ENCODE data around the gene TMPO.
"Not testable (repeated sequence)": the region's sequence is repeated elsewhere in the genome, so short reads cannot be mapped to it uniquely, and the experiment has no call there.

Gene TMPO, protein sequence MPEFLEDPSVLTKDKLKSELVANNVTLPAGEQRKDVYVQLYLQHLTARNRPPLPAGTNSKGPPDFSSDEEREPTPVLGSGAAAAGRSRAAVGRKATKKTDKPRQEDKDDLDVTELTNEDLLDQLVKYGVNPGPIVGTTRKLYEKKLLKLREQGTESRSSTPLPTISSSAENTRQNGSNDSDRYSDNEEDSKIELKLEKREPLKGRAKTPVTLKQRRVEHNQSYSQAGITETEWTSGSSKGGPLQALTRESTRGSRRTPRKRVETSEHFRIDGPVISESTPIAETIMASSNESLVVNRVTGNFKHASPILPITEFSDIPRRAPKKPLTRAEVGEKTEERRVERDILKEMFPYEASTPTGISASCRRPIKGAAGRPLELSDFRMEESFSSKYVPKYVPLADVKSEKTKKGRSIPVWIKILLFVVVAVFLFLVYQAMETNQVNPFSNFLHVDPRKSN

DNA sequence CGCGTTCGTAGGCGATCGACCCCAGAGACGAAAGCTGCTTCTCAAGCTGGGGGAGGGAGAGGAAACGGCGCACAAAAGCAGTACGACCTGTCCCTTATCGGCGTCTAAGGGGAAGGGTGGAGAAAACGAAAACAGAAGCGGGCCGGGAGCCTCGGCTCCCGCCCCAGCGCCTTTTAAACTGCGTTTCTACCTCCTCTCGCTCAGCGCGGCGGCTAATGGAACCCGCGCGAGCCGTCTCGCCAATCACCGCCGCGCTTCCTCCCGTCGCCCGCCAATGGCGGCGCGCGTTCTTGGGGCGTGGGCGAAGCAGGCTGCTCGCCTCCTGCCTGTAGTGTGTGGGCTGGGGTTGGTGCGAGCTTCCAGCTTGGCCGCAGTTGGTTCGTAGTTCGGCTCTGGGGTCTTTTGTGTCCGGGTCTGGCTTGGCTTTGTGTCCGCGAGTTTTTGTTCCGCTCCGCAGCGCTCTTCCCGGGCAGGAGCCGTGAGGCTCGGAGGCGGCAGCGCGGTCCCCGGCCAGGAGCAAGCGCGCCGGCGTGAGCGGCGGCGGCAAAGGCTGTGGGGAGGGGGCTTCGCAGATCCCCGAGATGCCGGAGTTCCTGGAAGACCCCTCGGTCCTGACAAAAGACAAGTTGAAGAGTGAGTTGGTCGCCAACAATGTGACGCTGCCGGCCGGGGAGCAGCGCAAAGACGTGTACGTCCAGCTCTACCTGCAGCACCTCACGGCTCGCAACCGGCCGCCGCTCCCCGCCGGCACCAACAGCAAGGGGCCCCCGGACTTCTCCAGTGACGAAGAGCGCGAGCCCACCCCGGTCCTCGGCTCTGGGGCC, at the start of gene TMPO:
Gene TMPO (plus strand): TSS at position 304 of the 824 bp plus-strand sequence. CDS start 278 bp downstream, at position 582.
- DNase-seq, result peak; percentile 84

DNA sequence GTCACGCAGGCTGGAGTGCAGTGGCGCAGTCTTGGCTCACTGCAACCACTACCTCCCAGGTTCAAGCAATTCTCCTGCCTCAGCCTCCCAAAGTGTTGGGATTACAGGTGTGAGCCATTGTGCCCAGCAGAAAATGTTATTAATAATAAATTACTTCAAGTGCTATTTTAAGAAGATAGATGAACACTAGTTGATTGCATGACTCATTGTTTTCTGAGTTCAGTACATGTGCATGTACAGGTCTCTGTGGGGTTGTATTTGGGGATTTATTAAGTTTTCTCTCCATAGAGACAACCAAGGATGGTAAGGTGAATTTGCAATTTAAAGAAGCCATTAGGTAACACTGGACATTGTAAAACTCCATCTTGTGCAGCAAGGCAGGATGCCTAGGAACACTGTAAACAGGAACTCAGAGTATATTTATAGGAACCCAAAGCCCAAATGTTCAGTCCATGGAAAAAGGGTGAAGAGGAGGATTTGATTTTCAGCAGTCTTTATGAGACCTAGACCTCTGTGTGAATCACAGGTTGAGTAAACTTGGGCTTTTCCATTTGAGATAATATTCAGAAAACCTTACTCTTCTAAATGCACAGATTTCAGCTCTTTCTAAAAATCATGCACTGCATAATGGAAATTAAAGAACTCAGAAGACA, 49.3 kb upstream of the TMPO start:
- DNase-seq, result no peak

DNA sequence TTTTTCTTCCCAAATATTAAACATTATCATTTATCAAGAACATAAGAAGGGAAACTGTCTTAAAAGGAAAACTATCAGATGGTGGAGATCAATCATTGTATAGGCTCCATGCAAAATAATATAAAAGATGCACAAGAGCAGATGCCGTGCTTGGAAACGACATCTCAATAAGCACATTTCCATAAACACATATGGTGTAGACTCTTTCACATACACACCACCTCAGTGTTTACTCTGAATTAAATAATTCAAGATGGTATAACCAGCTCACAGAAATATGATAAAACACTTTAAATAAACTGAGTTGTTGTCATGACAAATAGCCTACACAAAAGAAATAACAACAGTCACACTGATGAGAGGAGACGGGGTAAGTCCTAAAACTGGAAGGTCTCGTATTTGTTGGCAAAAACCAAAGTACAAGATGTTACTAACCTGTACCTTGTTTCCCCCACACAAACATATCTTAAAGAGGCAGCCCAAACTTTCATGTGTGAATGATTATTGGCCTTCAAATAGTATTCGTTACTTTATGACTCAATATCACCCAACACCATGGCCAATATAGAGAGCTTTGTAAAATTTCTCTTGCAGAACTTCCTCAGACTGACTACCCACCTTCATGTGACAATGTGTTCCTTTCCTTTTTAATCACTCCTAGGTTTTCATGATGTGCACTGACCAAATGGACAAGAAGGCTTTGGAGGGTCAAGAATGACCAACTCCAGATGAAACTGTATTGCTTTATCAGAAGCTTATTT, 48.6 kb upstream of the TMPO start:
- DNase-seq, result no peak

DNA sequence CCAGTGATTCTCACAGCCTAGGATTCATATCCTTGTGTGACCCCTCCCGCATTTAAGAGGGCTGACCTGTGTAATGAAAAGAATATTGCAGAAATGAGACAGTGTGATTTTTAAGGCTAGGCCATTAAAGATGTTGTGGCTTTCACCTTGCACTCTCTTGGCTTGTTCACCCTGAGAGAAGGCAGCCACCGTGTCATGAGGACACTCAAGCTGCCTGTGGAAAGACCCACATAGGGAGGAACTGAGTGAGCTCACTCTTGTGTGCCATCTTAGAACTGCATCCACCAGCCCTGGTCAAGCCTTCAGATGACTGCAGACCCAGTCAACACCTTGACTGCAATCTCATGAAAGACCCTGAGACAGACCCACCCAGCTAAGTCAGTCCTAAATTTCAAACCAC, 46.3 kb upstream of the TMPO start:
- DNase-seq, result no peak

DNA sequence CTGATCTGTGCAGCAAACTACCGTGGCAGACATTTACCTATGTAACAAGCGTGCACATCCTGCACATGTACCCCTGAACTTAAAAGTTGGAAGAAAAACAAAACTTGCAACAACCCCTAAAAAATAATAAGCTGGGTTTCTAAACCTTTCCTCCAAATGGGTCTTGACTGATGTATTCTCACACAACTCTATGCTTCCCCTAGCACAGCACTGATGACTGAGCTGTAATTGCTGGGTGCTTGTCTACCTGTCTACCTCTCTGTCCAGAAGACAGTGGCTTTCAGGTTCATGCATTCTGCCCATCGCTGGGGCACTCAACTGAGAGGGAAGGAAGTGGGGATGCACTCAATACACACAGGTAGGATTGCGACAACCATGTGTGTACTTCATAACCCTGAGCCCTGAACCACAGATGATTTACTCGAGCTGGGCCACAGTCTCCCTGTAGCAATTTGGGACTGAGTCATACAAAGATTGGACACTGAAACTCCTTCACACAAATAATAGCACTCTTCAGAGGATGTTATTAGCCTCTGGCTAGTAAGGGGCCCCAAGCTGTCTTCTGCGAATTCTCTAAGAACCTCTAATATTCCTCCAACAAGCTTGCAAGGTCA, 44.8 kb upstream of the TMPO start:
- no peak for DNase-seq

DNA sequence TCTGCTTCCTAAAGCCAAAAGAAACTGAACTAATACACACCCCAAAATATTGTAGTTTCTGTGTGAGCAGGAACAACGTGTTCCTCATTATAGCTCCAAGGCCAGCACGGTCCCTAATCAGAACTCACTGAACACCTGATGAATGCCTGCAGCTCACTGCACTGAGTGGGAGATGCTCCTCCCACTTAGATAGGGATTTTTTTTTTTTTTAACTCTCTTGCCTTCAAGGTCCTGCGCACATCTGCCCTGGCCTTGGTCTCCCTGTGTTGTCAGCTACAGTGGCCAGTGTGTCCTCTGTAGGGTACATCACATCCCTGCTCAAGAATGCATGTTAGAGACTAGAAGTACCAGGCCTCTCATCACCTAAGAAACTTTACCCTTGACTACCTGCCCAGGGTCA, 44.3 kb upstream of the TMPO start:
- no peak for DNase-seq

DNA sequence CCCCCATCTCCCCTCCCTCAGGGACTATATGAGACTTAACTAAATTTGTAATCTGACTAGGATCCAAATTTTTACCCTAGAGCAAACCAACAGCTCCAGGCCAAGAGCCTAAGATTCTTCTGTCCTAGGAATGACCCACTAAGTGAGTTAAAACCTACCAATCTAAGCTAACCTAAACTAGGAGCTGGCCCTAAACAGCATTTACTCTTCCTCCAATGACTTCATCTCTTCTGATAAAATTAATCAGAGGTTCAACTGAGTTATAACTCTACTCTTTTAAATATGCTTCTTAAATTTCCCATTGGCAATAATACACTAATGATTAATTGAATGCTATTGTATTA, 39.9 kb upstream of the TMPO start:
- no peak for DNase-seq

DNA sequence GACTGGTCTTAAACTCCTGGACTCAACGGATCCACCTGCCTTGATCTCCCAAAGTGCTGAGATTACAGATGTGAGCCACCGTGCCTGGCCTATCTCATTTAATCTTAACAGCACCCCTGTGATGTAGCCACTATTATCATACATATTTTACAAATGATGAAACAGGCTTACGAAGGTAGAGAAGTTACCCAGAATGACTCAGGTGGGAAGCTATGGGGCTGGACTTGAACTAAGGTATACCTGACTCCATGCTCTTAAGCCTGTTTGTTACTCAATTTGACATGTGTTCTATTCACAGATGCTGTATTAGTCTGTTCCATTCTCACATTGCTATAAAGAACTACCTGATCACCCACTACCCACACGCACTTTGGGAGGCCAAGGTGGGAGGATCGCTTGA, 36.8 kb upstream of the TMPO start:
- no peak for DNase-seq

DNA sequence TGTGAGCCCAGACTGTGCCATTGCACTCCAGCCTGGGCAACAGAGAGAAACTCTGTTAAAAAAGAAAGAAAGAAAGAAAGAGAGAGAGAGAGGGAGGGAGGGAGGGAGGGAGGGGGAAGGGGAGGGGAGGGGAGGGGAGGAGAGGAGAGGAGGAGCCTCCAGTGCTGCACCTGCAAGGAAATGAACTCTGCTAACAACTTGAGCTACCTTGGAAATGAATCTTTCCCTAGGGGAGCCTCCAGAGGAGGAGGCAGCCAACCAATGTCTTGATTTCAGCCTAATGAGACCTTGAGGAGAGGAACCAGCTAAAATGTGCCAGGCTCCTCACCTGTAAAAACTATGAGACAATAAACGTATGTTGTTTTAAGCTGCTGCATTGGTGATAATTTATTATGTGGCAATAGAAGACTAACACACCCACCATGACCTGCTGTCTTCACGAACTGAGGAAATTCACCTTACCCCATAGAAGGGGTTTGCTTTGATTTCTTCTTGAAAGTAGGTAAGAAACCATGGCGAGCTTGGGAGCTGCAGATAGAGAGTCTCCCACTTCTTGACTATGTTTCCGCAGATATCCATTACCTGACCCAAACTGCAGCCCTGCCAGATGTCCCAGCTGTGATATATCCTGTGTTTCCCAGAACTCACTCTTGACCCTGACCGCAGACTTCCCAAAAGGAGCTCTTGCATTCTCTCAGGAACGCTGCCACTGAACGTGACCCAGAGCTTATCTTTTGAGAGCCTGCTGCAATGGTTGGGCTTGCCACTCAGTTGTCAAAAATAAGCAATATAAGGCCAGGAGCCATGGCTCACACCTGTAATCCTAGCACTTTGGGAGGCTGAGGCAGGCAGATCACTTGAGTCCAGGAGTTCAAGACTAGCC, 31.5 kb upstream of the TMPO start:
- DNase-seq, result no peak

DNA sequence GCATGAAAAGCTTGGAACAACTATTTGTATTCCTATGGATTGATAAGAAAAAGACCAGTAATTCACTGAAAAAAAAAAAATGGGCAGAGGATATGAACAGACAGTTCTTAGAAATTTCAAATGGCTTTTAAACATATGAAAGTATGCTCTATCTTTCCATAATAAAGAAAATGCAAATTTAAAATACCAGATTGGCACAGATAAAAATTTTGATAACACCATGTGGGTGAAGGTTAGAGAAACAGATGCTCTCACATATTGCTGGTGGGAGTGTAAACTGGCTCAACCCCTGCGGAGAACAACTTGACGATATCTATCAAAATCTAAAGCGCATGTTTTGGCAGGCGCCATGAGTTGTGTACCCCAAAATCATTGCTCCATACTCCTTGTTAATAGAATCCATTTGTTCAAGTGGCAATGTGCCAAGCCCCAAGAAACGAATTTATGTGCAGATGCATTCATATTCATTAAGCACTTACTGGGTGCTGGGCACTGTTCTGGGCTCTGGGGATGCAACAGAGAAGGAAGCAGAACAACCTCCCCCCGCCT, 29.5 kb upstream of the TMPO start:
- no peak for DNase-seq

DNA sequence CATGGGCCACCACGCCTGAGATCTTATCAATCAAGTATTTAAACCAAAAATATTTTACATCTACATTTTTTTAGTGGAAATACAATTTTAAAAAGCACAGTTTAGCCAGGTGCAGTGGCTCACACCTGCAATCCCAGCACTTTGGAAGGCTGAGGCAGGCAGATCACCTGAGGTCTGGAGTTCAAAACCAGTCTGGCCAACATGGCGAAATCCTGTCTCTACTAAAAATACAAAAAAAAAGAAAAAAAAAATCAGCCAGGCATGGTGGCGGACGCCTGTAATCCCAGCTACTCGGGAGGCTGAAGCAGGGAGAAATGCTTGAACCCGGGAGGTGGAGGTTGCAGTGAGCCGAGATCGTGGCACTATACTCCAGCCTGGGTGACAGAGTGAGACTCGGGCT, 27.0 kb upstream of the TMPO start:
- DNase-seq, result not testable (repeated sequence)

DNA sequence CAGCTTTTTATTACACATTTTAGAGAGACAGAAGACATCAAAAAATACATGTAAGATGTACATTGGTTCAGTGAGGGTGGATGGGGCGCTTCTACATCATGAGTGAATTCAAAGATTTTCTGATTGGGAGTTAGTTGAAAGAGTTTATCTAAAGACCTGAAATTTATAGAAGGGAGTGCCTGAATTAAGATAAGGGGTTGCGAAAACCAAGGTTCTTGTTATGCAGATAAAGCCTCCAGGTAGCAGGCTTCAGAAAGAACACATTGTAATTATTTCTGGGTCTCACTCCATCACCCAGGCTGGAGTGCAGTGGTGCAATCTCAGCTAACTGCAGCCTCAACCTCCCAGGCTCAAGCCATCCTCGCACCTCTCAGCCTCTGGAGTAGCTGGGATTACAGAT, 26.2 kb upstream of the TMPO start:
- DNase-seq, result no peak

DNA sequence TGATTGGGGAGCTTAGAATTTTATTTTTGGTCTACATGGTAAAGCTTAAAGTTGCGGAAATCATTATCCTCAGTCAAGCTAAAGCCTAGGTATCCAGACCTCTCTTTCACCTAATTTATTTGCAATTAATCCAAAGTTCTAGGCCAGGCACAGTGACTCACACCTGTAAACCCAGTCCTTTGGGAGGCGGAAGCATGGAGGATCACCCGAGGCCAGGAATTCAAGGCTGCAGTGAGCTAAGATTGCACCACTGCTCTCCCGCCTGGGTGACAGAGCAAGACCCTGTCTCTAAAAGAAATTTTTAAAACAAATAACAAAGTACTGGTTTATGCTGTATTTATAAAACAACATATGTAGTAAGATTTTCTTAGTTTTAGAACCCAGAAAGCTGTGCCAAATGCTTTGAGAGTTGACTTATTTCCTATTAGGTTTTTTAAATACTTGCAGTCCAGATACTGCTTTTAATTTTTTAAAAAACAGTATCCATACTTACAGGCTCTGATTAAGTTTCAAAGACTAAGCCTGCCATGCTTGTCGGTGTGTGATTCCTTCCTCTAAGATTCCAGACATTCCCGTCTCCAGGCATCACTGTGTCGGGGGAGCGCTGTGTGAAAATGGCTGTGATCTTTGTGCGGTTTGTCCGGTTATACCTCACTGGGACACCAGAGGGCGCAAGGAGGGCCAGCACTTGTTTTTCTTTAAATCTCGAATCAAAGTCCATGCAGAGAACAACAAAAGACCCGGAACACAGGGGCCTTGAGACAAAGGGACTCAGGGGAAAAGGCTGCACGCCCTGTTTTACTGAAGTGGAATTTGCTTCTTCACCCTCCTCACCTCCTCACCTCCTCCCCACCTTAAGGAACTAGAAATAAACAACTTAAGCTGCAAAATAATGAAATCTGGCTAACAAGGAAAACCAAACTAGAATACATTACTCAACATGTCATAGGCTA, 24.6 kb upstream of the TMPO start:
- DNase-seq, result peak; percentile 78

DNA sequence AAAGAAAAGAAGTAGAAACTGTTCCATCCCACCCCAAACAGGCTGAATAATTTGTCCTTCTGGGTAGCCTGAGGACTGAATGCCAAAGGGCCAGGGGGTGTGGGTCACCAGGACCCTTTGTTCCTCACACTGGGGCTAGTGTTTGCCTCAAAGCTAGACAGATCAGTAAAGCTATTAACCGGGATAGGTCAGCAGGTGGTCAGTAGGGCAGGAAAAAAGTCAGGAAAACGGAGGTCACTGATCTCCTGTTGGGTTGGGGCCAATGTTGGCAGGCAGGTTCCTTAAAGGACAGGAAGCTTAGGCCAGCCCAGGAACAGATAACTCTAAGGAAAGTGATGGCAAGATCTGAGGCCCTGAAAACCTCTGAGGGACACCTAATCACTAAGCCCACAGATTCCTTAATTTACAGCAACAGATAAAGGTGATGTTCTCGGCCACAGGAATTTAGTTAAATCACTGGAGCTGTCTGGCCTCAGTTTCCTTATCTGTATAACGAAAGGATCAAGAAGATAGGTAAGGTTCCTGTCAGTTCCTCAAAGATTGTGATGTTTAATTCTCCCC, 22.7 kb upstream of the TMPO start:
- DNase-seq, result no peak

DNA sequence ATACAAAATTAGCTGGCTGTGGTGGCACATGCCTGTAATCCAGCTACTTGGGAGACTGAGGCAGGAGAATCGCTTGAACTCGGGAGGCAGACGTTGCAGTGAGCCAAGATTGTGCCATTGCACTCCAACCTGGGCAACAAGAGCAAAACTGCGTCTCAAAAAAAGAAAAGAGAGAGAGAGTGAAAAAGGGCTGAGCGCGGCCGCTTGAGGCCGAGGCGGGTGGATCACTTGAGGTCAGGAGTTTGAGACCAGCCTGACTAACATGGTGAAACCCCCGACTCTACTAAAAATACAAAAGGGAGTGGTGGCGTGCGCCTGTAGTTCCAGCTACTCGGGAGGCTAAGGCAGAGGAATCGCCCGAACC, 14.1 kb upstream of the TMPO start:
- not testable (repeated sequence) for DNase-seq

DNA sequence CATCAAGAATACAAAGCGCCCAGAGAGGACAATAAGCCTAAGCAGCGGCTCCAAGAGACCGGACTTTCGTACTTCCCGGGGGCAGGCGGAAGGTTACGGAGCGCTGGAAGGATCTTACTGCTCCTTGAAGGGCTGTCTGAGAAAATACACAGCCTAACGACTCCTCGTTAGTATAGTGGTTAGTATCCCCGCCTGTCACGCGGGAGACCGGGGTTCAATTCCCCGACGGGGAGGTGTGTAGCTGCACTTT, 12.1 kb upstream of the TMPO start:
- peak; percentile 89 for DNase-seq

DNA sequence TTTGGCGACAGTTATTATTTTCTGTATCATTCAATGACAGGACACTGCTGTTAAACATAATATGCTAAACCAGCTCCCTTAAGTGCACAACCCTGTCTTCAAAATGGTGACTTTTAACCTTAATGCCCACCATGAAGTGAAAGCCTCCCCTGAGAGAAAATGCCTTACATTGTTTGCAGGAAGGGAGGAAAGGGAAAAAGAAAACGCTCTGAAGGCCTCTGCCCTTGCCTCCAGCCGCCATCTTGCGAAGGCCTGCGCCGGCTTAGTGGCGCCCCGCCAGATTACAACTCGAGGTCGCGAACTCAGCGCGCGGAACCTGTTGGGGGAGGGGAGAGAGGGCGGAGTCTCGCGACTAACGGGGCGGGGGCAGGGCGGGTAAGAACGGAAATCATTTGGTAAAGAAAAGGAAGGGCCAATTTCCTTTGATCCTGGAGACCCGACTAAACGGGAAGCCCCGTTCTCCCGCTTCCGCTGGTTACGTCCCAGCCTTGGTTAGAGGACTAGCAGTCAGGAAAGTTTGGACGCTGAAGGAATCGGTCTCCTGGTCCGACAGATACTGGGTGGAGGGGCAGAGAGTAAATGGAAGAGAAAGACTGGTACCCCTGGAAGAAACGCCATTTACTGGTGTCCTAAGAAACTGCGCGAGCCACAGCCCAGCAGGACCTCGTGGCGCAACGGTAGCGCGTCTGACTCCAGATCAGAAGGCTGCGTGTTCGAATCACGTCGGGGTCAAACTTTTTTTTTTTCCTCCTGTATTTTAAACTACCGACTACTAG, 11.6 kb upstream of the TMPO start:
- DNase-seq, result peak; percentile 95

DNA sequence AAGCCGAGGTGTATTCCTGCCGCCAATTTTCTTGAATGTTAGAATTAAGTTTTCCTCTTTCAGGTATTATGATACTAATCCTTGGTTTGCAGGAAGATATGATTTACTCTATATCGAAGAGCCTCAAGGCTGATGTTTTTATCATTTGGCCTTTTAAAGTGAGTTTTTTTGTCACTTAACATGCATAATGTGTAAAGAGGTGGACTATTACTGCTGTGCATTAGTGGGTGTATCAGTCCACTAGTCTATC, 11.1 kb upstream of the TMPO start:
- DNase-seq, result no peak

DNA sequence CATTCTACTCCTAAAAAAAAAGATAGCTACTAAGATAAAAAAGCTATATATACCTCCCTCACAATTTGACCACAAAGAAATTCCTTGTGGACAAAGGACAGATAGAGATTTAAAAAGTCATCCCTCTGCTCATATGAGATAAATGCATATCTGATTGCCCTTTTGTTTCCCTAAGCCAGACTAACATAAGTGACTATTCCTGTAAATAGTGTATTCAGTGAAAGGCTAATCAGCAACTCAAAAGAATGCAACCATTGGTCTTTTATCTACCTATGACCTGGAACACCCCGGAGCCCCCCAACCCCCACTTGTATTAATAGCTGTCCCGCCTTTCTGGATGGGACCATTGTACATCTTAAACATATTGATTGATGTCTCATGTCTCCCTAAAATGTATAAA, 6.3 kb upstream of the TMPO start:
- no peak for DNase-seq

All from NCI-H2029 (cell line).